HCT116 (cell line): ENCODE data around the gene TBL1X. TPM values are rescaled to one million over a fixed set of nuclear protein-coding genes. Genes with fewer than 3 reads are reported as not detected.

ENCODE experiments used
- ATAC-seq: fragments of 200-7000 bp; cut with Tn5 transposase; 2 replicates; pipeline ENCODE4 v1.9.1; 2020; ENCODE audit warnings: mild to moderate bottlenecking, moderate library complexity
- BruUV-seq: library from RNA; stranded (reverse); fragments of 400-500 nt; replicated peaks from 2 replicates; lab custom pipeline; 2021; lab: Mats Ljungman, UMichigan
- CTCF ChIA-PET: fragments of 300-600 bp; sonication (Branson Sonifier 250); formaldehyde crosslinking; loops from one replicate; lab custom pipeline; 2021; ENCODE audit warnings: antibody characterized with exemption; lab: Charles Lee
- POLR2A ChIA-PET: fragments of 300-600, 350-600 bp; sonication (Branson Sonifier 250); formaldehyde crosslinking; loops from one replicate; lab custom pipeline; 2021; ENCODE audit warnings: antibody characterized with exemption; lab: Charles Lee
- RAD21 ChIA-PET, 2 experiments: fragments of 300-600 bp; sonication (Branson Sonifier 250); formaldehyde crosslinking; loops; one replicate each; lab custom pipeline; 2023; ENCODE audit warnings: low total read pairs in 2 of 2; ENCODE audit not compliant: uncharacterized antibody in 2 of 2, unreplicated experiment in 2 of 2, low non-redundant PET in 1 of 2; lab: Charles Lee
- DNase-seq: peaks from one replicate; pipeline ENCODE4 v3.0.0-alpha.2; 2010; ENCODE audit warnings: low read depth, low spot score
- H2AFZ ChIP-seq: fragments of 200-600 bp; shearing (Covaris generic), sonication (generic); 2 replicates; pipeline ENCODE4 v1.6.1; 2017; ENCODE audit warnings: low read depth, mixed run types, mixed read lengths, antibody characterized with exemption, low read length; ENCODE audit not compliant: poor library complexity, severe bottlenecking
- H3K27ac ChIP-seq: 2 replicates; pipeline ENCODE4 v1.5.1; 2012; ENCODE audit warnings: low read depth, low read length
- H3K27me3 ChIP-seq: fragments of 200-600 bp; sonication (generic); 2 replicates; pipeline ENCODE4 v1.6.1; 2016; ENCODE audit warnings: mixed run types, low read length, mixed read lengths; ENCODE audit not compliant: insufficient read depth
- H3K36me3 ChIP-seq, 2 experiments: fragments of 200-500 bp in 1 of 2; fragments of 200-600 bp in 1 of 2; sonication (Bioruptor generic) in 1 of 2; sonication (generic) in 1 of 2; 2 replicates each; pipeline versions ENCODE4 v1.5.1 to v1.6.1; 2014 to 2016; ENCODE audit warnings: low read length in 2 of 2, inconsistent platforms in 1 of 2, mixed read lengths in 1 of 2, mixed run types in 1 of 2; ENCODE audit not compliant: insufficient read depth in 2 of 2, control insufficient read depth in 1 of 2
- H3K4me1 ChIP-seq, 2 experiments: fragments of 200-600 bp in 1 of 2; sonication (generic) in 1 of 2; 2 replicates each; pipeline versions ENCODE4 v1.5.1 to v1.6.1; 2012 to 2017; ENCODE audit warnings: low read length in 2 of 2, inconsistent platforms in 1 of 2, mild to moderate bottlenecking in 1 of 2, mixed read lengths in 1 of 2, mixed run types in 1 of 2, moderate library complexity in 1 of 2; ENCODE audit not compliant: insufficient read depth in 2 of 2, control insufficient read depth in 1 of 2
- H3K4me2 ChIP-seq: fragments of 200-600 bp; sonication (generic); 2 replicates; pipeline ENCODE4 v1.6.1; 2017; ENCODE audit warnings: mixed run types, low read length, mixed read lengths
- H3K4me3 ChIP-seq, 2 experiments: fragments of 200-600 bp in 1 of 2; sonication (generic) in 1 of 2; replicated peaks in 1 of 2; 2 replicates each; pipeline ENCODE4 v1.5.1; 2011 to 2016; ENCODE audit warnings: low read length in 2 of 2, control low read depth in 1 of 2, low read depth in 1 of 2, mild to moderate bottlenecking in 1 of 2, mixed read lengths in 1 of 2, mixed run types in 1 of 2
- H3K79me2 ChIP-seq: fragments of 200-600 bp; sonication (generic); 2 replicates; pipeline ENCODE4 v1.6.1; 2017; ENCODE audit warnings: mild to moderate bottlenecking, mixed run types, low read length, moderate library complexity, mixed read lengths; ENCODE audit not compliant: insufficient read depth
- H3K9ac ChIP-seq: fragments of 200-600 bp; sonication (generic); 2 replicates; pipeline ENCODE4 v1.6.1; 2016; ENCODE audit warnings: low read length, mixed read lengths
- H3K9me2 ChIP-seq: fragments of 200-600 bp; sonication (generic), shearing (Covaris generic); 2 replicates; pipeline ENCODE4 v1.6.1; 2017; ENCODE audit warnings: mixed run types, mild to moderate bottlenecking, moderate library complexity; ENCODE audit not compliant: insufficient read depth
- H3K9me3 ChIP-seq, 2 experiments: fragments of 200-500 bp in 1 of 2; fragments of 200-600 bp in 1 of 2; sonication (Bioruptor generic) in 1 of 2; sonication (generic) in 1 of 2; 2 replicates each; pipeline ENCODE4 v1.6.1; 2014 to 2017; ENCODE audit warnings: low read length in 2 of 2, mixed read lengths in 2 of 2, inconsistent platforms in 1 of 2, low read depth in 1 of 2, mild to moderate bottlenecking in 1 of 2, mixed run types in 1 of 2, moderate library complexity in 1 of 2; ENCODE audit not compliant: control insufficient read depth in 1 of 2, insufficient read depth in 1 of 2
- H4K20me1 ChIP-seq: fragments of 200-600 bp; sonication (generic), shearing (Covaris generic); 2 replicates; pipeline ENCODE4 v1.6.1; 2017; ENCODE audit warnings: mixed run types, mild to moderate bottlenecking, moderate library complexity; ENCODE audit not compliant: insufficient read depth
- CBX3 ChIP-seq: IDR thresholded peaks from 2 replicates; pipeline ENCODE4 v1.6.1; 2012; ENCODE audit warnings: low read depth
- CEBPB ChIP-seq: IDR thresholded peaks from 2 replicates; pipeline ENCODE4 v1.6.1; 2012; ENCODE audit warnings: low read depth
- EGR1 ChIP-seq: IDR thresholded peaks from 2 replicates; pipeline ENCODE4 v1.6.1; 2012; ENCODE audit warnings: low read depth
- ELF1 ChIP-seq: IDR thresholded peaks from 2 replicates; pipeline ENCODE4 v1.6.1; 2012; ENCODE audit warnings: low read depth, borderline replicate concordance
- EZH2 ChIP-seq: fragments of 200-600 bp; sonication (generic); IDR thresholded peaks from 2 replicates; pipeline ENCODE4 v1.6.1; 2017; ENCODE audit warnings: antibody characterized with exemption, mixed run types
- EZH2phosphoT487 ChIP-seq: fragments of 200-600 bp; IDR thresholded peaks from 2 replicates; pipeline ENCODE4 v1.6.1; 2018; ENCODE audit warnings: antibody characterized with exemption, borderline replicate concordance
- FOSL1 ChIP-seq: IDR thresholded peaks from 2 replicates; pipeline ENCODE4 v1.6.1; 2012; ENCODE audit warnings: low read depth
- JUND ChIP-seq: IDR thresholded peaks from 2 replicates; pipeline ENCODE4 v1.6.1; 2012
- POLR2A ChIP-seq: IDR thresholded peaks from 2 replicates; pipeline ENCODE4 v1.7.0; 2011; ENCODE audit warnings: borderline replicate concordance; ENCODE audit not compliant: insufficient read depth, insufficient read length; ENCODE audit errors: extremely low read depth
- POLR2AphosphoS5 ChIP-seq: IDR thresholded peaks from 2 replicates; pipeline ENCODE4 v1.6.1; 2011; ENCODE audit warnings: mild to moderate bottlenecking, low read depth, low read length, moderate library complexity
- RAD21 ChIP-seq: IDR thresholded peaks from 2 replicates; pipeline ENCODE4 v1.6.1; 2012; ENCODE audit warnings: low read depth, mild to moderate bottlenecking
- SP1 ChIP-seq: IDR thresholded peaks from 2 replicates; pipeline ENCODE4 v1.6.1; 2012; ENCODE audit warnings: low read depth
- SRF ChIP-seq: IDR thresholded peaks from 2 replicates; pipeline ENCODE4 v1.6.1; 2012; ENCODE audit warnings: low read depth
- TCF7L2 ChIP-seq: IDR thresholded peaks from 2 replicates; pipeline ENCODE4 v1.7.0; 2011; ENCODE audit warnings: borderline replicate concordance, inconsistent platforms; ENCODE audit not compliant: insufficient read depth, insufficient read length; ENCODE audit errors: extremely low read depth
- ZFX ChIP-seq: fragments of 450-650 bp; IDR thresholded peaks from 2 replicates; pipeline ENCODE4 v1.6.1; 2017
- ZNF274 ChIP-seq: fragments of 200-500 bp; sonication (Bioruptor generic); IDR thresholded peaks from 2 replicates; pipeline ENCODE4 v1.6.1; 2014; ENCODE audit warnings: mild to moderate bottlenecking, low read depth, low read length, inconsistent platforms
- intact Hi-C: fragments of 100-400 bp; cut with micrococcal nuclease; formaldehyde crosslinking; loops from 2 replicates; pipeline ENCODE4 v1.10.0; 2022
- total RNA-seq: library from RNA; stranded (reverse); gene quantifications from one replicate; pipeline ENCODE4 v1.2.1, GENCODE V29; 2021; ENCODE audit not compliant: unreplicated experiment
- TF ChIP-seq, protein P1 (sequence below): IDR thresholded peaks from 2 replicates; pipeline ENCODE4 v1.6.1; 2012
- TF ChIP-seq, protein P2 (sequence below), 3 experiments: fragments of 200-600 bp in 1 of 3; sonication (generic) in 1 of 3; IDR thresholded peaks in 2 of 3; conservative IDR thresholded peaks in 1 of 3; 2 replicates each; pipeline ENCODE4 v1.5.1; 2012 to 2017; ENCODE audit warnings: low read depth in 2 of 3, low read length in 2 of 3, antibody characterized with exemption in 1 of 3, borderline replicate concordance in 1 of 3, control low read depth in 1 of 3, mild to moderate bottlenecking in 1 of 3, mixed read lengths in 1 of 3, mixed run types in 1 of 3, moderate library complexity in 1 of 3; ENCODE audit not compliant: insufficient read depth in 1 of 3
- TF ChIP-seq, protein P3 (sequence below): IDR thresholded peaks from 2 replicates; pipeline ENCODE4 v1.6.1; 2012
- TF ChIP-seq, protein P4 (sequence below): IDR thresholded peaks from 2 replicates; pipeline ENCODE4 v1.6.1; 2011; ENCODE audit warnings: mild to moderate bottlenecking, low read length, moderate library complexity; ENCODE audit not compliant: insufficient replicate concordance; ENCODE audit errors: extremely low read depth

Gene TBL1X
- total RNA-seq, 1 experiment from 2014 or later = 37.8 TPM

DNA sequence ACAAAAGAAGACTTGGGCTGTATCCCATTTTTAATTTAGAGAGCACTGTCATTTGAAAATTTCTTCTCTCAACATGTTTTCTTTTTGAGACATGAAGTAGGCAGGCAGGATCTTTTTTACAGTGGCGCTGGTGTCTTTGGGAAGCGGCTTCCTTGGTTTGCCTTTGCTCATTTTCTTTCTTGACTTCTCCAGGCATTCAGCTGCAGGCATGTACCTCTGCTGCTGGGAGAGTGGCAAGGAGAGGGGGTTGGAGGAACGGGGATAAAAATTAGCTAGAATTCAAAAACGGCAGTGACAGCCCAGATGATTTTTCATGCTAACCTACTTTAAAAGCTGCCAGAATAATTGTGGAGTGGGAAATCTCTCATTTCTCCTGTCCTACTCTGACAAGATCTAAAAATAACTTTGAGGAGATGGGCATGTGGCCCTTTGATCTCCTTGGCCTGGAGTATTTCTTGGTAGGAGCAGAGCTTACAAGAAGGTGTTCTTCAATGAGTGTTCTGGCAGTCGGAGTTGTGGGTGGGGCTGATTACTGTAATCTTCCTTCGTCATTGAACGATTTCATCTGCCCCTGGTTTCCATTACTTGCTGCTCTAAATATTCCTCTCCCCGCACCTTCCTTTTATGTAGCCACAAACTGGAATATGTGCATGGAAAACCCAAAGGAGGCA lies 54.8 kb downstream of the TBL1X start:
- Histone ChIP-seq H3K27ac (no peak overlapping the region), H3K27me3 (no peaks in the 10 kb centered on the region), H3K4me3 (no peak overlapping the region)
- intact Hi-C loops = no loop called here
- no peak for DNase-seq
- CTCF ChIA-PET = no interaction called here
- TF ChIP-seq POLR2A (no peak), POLR2AphosphoS5 (no peak), EZH2 (no peak), JUND (no peak), SRF (no peak), SP1 (no peak), EGR1 (no peak), RAD21 (no peak), CEBPB (no peak), ZNF274 (no peak), CBX3 (no peak), ELF1 (no peak), EZH2phosphoT487 (no peak), ZFX (no peak), TCF7L2 (no peak), FOSL1 (no peak)
- TF ChIP-seq, protein P1, sequence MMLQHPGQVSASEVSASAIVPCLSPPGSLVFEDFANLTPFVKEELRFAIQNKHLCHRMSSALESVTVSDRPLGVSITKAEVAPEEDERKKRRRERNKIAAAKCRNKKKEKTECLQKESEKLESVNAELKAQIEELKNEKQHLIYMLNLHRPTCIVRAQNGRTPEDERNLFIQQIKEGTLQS = no peak
- TF ChIP-seq, protein P2, sequence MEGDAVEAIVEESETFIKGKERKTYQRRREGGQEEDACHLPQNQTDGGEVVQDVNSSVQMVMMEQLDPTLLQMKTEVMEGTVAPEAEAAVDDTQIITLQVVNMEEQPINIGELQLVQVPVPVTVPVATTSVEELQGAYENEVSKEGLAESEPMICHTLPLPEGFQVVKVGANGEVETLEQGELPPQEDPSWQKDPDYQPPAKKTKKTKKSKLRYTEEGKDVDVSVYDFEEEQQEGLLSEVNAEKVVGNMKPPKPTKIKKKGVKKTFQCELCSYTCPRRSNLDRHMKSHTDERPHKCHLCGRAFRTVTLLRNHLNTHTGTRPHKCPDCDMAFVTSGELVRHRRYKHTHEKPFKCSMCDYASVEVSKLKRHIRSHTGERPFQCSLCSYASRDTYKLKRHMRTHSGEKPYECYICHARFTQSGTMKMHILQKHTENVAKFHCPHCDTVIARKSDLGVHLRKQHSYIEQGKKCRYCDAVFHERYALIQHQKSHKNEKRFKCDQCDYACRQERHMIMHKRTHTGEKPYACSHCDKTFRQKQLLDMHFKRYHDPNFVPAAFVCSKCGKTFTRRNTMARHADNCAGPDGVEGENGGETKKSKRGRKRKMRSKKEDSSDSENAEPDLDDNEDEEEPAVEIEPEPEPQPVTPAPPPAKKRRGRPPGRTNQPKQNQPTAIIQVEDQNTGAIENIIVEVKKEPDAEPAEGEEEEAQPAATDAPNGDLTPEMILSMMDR (IDR thresholded peaks at IDR 0.05 in 2 of 3, conservative IDR thresholded peaks at IDR 0.05 in 1 of 3; ENCODE audit: borderline replicate concordance in 1 of 3, insufficient read depth in 1 of 3, low read depth in 2 of 3, low read length in 2 of 3) = no peak
- TF ChIP-seq, protein P3, sequence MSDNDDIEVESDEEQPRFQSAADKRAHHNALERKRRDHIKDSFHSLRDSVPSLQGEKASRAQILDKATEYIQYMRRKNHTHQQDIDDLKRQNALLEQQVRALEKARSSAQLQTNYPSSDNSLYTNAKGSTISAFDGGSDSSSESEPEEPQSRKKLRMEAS = no peak
- TF ChIP-seq, protein P4, sequence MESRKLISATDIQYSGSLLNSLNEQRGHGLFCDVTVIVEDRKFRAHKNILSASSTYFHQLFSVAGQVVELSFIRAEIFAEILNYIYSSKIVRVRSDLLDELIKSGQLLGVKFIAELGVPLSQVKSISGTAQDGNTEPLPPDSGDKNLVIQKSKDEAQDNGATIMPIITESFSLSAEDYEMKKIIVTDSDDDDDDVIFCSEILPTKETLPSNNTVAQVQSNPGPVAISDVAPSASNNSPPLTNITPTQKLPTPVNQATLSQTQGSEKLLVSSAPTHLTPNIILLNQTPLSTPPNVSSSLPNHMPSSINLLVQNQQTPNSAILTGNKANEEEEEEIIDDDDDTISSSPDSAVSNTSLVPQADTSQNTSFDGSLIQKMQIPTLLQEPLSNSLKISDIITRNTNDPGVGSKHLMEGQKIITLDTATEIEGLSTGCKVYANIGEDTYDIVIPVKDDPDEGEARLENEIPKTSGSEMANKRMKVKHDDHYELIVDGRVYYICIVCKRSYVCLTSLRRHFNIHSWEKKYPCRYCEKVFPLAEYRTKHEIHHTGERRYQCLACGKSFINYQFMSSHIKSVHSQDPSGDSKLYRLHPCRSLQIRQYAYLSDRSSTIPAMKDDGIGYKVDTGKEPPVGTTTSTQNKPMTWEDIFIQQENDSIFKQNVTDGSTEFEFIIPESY = no peak
- TF ChIP-seq, all 23 proteins: peak for 0
- ChIA-PET POLR2A (no interaction called here), RAD21 (no interaction called here)
- no peaks in the 10 kb centered on the region for H4K20me1 ChIP-seq
- H3K36me3 ChIP-seq = no peaks in the 10 kb centered on the region
- no peaks in the 10 kb centered on the region for H3K9me3 ChIP-seq
- H3K9ac ChIP-seq = no peak overlapping the region
- ATAC-seq = no peak
- H3K79me2 ChIP-seq = no peaks in the 10 kb centered on the region
- H3K4me1 ChIP-seq = no peaks in the 10 kb centered on the region
- no peaks in the 10 kb centered on the region for H3K9me2 ChIP-seq
- H3K4me2 ChIP-seq = no peak overlapping the region
- no peak overlapping the region for H2AFZ ChIP-seq
- no TSS peak for BruUV-seq
